SKM-1 treated with dmso at 0.1 percent for 144 hours (cell line): ENCODE measurements around the gene KLLN.
A peak's percentile ranks its signal among the peaks of the same experiment; 100 is the strongest.
"Not testable (repeated sequence)": the region's sequence is repeated elsewhere in the genome, so short reads cannot be mapped to it uniquely, and the experiment has no call there.

Source experiments
- DNase-seq: peaks from one replicate; lab custom pipeline; 2025; ENCODE audit not compliant: unreplicated experiment; lab: John Stamatoyannopoulos, UW

Gene KLLN

DNA sequence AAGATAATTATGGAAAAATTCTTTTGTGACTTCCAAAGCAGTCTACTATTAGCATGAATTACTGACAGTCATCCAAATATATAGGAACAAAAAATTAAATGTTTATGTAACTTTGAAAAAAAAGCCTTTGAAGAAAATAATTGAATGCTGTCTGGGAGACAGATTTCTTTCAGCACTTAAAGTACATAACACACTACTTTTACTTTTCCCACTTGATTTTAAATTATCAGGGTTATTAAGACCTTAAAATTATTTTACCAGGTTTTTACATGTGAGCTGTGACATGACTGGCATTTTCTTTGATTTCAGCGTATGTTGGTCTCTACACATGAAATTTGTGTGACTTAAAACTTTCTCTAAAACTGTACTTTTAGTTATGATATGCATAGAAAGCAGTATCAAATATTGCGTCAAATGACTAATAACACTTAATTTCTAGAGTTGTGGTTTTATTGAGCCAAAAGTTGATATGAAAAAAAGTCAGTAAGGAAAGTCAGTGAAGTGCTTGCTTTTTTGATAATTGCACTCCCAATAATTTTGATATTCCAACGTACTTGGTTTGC is 3.2 kb upstream of the KLLN start:
- DNase-seq = no peak

- DNase-seq = no peak
Measured at GRCh38 chr10:87865241-87865881, 2.0 kb upstream of the KLLN start.

DNA sequence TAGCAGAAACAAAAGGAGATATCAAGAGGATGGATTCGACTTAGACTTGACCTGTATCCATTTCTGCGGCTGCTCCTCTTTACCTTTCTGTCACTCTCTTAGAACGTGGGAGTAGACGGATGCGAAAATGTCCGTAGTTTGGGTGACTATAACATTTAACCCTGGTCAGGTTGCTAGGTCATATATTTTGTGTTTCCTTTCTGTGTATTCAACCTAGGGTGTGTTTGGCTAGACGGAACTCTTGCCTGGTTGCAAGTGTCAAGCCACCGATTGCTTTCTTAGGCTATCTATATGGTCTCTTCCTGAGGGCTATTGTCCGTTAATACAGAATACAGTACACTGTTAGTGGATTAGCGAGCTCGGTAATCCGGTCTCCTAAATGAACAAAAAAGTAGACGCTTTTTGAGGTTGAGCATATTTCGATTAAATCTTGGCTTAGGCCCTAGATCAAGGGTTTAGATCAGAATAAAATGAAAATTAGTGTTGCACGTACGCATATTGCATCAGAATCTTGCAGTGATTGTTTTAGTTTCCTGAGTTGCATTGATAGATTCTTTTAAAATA is 1.2 kb upstream of the KLLN start:
- no peak for DNase-seq

GRCh38 chr10:87863951-87864495 is 690 bp upstream of the KLLN start:
- not testable (repeated sequence) for DNase-seq

GRCh38 chr10:87862679-87863052 is 667 bp downstream of the KLLN start:
- DNase-seq = peak; percentile 47

- peak; percentile 97 for DNase-seq
Measured at GRCh38 chr10:87861953-87862678, 1.2 kb downstream of the KLLN start.

- no peak for DNase-seq
Measured at GRCh38 chr10:87861566-87861952, 1.8 kb downstream of the KLLN start.

DNA sequence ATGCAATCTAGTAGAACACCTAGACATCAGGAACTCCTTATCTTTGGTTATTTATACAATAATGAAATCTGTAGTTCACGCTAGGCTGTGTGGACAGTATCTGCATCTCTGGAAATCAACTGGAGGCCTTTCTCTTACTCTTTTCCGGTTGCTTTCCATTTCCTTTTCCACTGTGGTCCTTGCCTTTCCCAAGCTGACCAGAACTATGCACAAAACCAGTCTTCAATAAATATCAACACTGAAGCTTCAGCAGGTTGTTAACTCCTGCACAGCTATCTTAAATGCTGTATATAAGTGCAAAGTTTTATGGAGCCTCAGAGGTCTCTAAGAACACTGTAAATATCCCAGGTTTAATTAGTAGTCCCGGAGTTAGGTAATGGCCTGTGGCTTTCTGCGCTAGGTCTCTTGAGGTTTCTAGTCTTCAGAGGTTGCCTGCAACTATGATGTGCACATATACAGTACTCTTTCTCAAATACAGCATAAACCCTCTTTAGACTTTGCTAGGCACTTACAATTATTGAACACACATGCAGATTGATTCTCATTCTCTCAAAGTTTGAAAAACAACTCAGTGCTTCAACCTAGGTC is 2.4 kb downstream of the KLLN start:
- DNase-seq = peak; percentile 17

DNA sequence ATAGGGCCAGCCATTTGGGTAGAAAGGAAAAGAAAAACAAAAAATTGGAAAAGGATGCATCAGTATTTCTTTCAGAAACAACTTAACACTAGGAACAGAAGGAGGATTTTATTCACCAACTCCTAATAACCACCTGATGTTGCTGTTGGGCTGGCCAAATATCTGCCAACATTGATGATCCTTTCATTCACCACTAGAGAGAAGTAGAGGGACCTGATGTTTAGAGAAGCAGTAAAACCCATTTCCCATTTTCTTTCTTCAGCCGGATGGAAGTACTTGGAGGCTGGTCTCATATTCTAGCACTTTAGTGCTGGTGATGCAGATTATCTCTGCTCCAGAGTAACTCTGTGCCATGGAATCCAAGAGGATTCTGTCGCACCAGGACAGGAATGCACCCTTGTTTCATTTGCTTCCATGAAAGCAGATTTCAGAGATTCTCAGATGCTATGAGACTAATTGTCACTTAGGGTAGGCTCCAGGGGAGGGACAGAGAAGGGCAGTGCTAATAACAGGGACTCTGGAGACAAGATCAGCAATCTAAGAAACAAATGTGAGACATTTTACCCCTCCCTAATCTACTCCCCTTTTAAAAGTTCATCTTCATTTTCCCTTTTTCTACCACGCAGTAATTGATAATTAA is 3.1 kb downstream of the KLLN start:
- DNase-seq = peak; percentile 90

DNA sequence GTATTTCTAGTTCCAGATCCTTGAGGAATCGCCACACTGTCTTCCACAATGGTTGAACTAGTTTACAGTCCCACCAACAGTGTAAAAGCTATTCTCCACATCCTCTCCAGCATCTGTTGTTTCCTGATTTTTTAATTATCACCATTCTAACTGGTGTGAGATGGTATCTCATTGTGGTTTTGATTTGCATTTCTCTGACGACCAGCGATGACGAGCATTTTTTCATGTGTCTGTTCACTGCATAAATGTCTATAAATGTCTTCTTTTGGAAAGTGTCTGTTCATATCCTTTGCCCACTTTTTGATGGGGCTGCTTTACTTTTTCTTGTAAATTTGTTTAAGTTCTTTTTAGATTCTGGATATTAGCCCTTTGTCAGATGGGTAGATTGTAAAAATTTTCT is 7.7 kb downstream of the KLLN start:
- not testable (repeated sequence) for DNase-seq

GRCh38 chr10:87855247-87855646 is 8.1 kb downstream of the KLLN start:
- not testable (repeated sequence) for DNase-seq

- no peak for DNase-seq
Measured at GRCh38 chr10:87852089-87852488, 11.2 kb downstream of the KLLN start.

GRCh38 chr10:87850742-87851205 is 12.6 kb downstream of the KLLN start:
- DNase-seq = peak; percentile 49

- DNase-seq = no peak
Measured at GRCh38 chr10:87849001-87849400, 14.3 kb downstream of the KLLN start.

GRCh38 chr10:87847550-87847949 is 15.8 kb downstream of the KLLN start:
- DNase-seq = no peak

GRCh38 chr10:87846711-87847110 is 16.6 kb downstream of the KLLN start:
- DNase-seq = not testable (repeated sequence)

GRCh38 chr10:87846023-87846422 is 17.3 kb downstream of the KLLN start:
- no peak for DNase-seq

DNA sequence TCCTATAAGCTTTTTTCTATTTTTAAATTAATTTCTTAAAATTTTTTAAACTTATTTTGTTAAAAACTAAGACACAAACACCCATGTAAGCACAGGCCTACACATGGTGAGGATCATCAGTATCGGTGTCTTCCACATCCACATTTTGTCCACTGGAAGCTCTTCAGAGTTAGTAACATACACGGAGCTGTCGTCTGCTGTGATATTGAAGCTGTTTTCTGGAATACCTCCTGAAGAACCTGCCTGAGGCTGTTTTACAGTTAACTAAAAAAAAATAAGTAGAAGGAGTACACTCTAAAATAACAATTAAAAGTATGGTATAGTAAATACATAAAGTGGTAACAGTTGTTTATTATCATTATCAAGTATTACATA is 17.7 kb downstream of the KLLN start:
- DNase-seq = no peak

GRCh38 chr10:87844837-87845623 is 18.3 kb downstream of the KLLN start:
- no peak for DNase-seq

- no peak for DNase-seq
Measured at GRCh38 chr10:87843714-87844113, 19.6 kb downstream of the KLLN start.
